WTC11 (cell line): ENCODE measurements around the gene ELK1. TPM values are rescaled to one million over a fixed set of nuclear protein-coding genes. Genes with fewer than 3 reads are reported as not detected.

Source experiments
- ATAC-seq: fragments of 200-7000 bp; cut with Tn5 transposase; 2 replicates; pipeline ENCODE4 v1.10.0; 2021; ENCODE audit warnings: mild to moderate bottlenecking, moderate library complexity
- CTCF ChIA-PET: fragments of 300-600 bp; sonication (Branson Sonifier 250); formaldehyde crosslinking; loops from one replicate; lab custom pipeline; 2021; ENCODE audit warnings: antibody characterized with exemption; lab: Charles Lee
- POLR2A ChIA-PET: fragments of 350-600 bp; sonication (Branson Sonifier 250); formaldehyde crosslinking; loops from one replicate; lab custom pipeline; 2021; ENCODE audit warnings: antibody characterized with exemption; lab: Charles Lee
- DNase-seq: peaks from one replicate; pipeline ENCODE4 v3.0.0; 2021; ENCODE audit warnings: low spot score
- H3K27ac Mint-ChIP-seq: 2 replicates; pipeline ENCODE4 v1.8.0; 2021; ENCODE audit warnings: mixed read lengths
- H3K27me3 Mint-ChIP-seq: 2 replicates; pipeline ENCODE4 v1.8.0; 2021; ENCODE audit warnings: low read depth, mild to moderate bottlenecking, moderate library complexity, mixed read lengths
- H3K36me3 Mint-ChIP-seq: 2 replicates; pipeline ENCODE4 v1.8.0; 2021; ENCODE audit warnings: mixed read lengths
- H3K4me1 Mint-ChIP-seq: 2 replicates; pipeline ENCODE4 v1.8.0; 2022; ENCODE audit warnings: mixed read lengths
- H3K4me3 Mint-ChIP-seq: 2 replicates; pipeline ENCODE4 v1.8.0; 2021; ENCODE audit warnings: mild to moderate bottlenecking, moderate library complexity, mixed read lengths
- H3K9me3 Mint-ChIP-seq: 2 replicates; pipeline ENCODE4 v1.8.0; 2021; ENCODE audit warnings: mixed read lengths
- AR ChIP-seq: fragments of 250-450 bp; sonication (Bioruptor Pico); IDR thresholded peaks from 2 replicates; pipeline ENCODE4 v1.9.0; 2021; ENCODE audit warnings: mild to moderate bottlenecking
- FOXK1 ChIP-seq: sonication (generic); formaldehyde crosslinking; IDR thresholded peaks from 2 replicates; pipeline ENCODE4 v1.8.0; 2022; ENCODE audit warnings: mild to moderate bottlenecking, moderate library complexity, missing genetic modification reagents
- FOXP1 ChIP-seq: sonication (generic); formaldehyde crosslinking; IDR thresholded peaks from 2 replicates; pipeline ENCODE4 v1.8.0; 2022; ENCODE audit warnings: missing genetic modification reagents, mild to moderate bottlenecking, moderate library complexity, borderline replicate concordance
- ZNF219 ChIP-seq: sonication (generic); formaldehyde crosslinking; IDR thresholded peaks from 2 replicates; pipeline ENCODE4 v1.8.0; 2023; ENCODE audit warnings: missing genetic modification reagents, mild to moderate bottlenecking, borderline replicate concordance
- ZNF281 ChIP-seq: sonication (generic); formaldehyde crosslinking; IDR thresholded peaks from 2 replicates; pipeline ENCODE4 v1.8.0; 2023; ENCODE audit warnings: mild to moderate bottlenecking, missing genetic modification reagents
- total RNA-seq: library from RNA; stranded (reverse); gene quantifications from 3 replicates; pipeline ENCODE4 v1.2.3, GENCODE V29; 2021
- TF ChIP-seq, protein P1 (sequence below): fragments of 250-450 bp; sonication (Bioruptor Pico); IDR thresholded peaks from 2 replicates; pipeline ENCODE4 v1.9.0; 2021; ENCODE audit warnings: mild to moderate bottlenecking, borderline replicate concordance
- TF ChIP-seq, protein P2 (sequence below): fragments of 250-450 bp; sonication (Bioruptor Pico); IDR thresholded peaks from 2 replicates; pipeline ENCODE4 v1.9.0; 2021; ENCODE audit warnings: moderate library complexity, mild to moderate bottlenecking, inconsistent platforms, borderline replicate concordance
- TF ChIP-seq, protein P3 (sequence below): sonication (generic); formaldehyde crosslinking; IDR thresholded peaks from 2 replicates; pipeline ENCODE4 v1.8.0; 2023; ENCODE audit warnings: missing genetic modification reagents, mild to moderate bottlenecking, borderline replicate concordance
- TF ChIP-seq, protein P4 (sequence below): sonication (generic); formaldehyde crosslinking; IDR thresholded peaks from 2 replicates; pipeline ENCODE4 v1.8.1; 2023; ENCODE audit warnings: mild to moderate bottlenecking, missing genetic modification reagents, moderate library complexity

ELK1 gene
- total RNA-seq, 1 experiment from 2014 or later, result 35.8 TPM

- CTCF ChIA-PET, result interaction anchor here (1.2 to 1.4 kb wide), 2 partner anchors 21 to 29 kb away, joined by 3 to 4 read pairs; no protein-coding TSS in a partner anchor
- Mint-ChIP-seq H3K4me3 (peak overlapping the region; percentile 48), H3K36me3 (peaks cover 45% of the 10 kb centered on the region)
- TF ChIP-seq AR, result no peak
- TF ChIP-seq, protein P1, sequence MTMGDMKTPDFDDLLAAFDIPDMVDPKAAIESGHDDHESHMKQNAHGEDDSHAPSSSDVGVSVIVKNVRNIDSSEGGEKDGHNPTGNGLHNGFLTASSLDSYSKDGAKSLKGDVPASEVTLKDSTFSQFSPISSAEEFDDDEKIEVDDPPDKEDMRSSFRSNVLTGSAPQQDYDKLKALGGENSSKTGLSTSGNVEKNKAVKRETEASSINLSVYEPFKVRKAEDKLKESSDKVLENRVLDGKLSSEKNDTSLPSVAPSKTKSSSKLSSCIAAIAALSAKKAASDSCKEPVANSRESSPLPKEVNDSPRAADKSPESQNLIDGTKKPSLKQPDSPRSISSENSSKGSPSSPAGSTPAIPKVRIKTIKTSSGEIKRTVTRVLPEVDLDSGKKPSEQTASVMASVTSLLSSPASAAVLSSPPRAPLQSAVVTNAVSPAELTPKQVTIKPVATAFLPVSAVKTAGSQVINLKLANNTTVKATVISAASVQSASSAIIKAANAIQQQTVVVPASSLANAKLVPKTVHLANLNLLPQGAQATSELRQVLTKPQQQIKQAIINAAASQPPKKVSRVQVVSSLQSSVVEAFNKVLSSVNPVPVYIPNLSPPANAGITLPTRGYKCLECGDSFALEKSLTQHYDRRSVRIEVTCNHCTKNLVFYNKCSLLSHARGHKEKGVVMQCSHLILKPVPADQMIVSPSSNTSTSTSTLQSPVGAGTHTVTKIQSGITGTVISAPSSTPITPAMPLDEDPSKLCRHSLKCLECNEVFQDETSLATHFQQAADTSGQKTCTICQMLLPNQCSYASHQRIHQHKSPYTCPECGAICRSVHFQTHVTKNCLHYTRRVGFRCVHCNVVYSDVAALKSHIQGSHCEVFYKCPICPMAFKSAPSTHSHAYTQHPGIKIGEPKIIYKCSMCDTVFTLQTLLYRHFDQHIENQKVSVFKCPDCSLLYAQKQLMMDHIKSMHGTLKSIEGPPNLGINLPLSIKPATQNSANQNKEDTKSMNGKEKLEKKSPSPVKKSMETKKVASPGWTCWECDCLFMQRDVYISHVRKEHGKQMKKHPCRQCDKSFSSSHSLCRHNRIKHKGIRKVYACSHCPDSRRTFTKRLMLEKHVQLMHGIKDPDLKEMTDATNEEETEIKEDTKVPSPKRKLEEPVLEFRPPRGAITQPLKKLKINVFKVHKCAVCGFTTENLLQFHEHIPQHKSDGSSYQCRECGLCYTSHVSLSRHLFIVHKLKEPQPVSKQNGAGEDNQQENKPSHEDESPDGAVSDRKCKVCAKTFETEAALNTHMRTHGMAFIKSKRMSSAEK (CRISPR knock-in tag), result no peak
- no peak for TF ChIP-seq ZNF219 (CRISPR knock-in tag)
- TF ChIP-seq, protein P2, sequence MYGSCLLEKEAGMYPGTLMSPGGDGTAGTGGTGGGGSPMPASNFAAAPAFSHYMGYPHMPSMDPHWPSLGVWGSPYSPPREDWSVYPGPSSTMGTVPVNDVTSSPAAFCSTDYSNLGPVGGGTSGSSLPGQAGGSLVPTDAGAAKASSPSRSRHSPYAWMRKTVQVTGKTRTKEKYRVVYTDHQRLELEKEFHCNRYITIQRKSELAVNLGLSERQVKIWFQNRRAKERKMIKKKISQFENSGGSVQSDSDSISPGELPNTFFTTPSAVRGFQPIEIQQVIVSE (CRISPR knock-in tag), result no peak
- TF ChIP-seq, protein P3, sequence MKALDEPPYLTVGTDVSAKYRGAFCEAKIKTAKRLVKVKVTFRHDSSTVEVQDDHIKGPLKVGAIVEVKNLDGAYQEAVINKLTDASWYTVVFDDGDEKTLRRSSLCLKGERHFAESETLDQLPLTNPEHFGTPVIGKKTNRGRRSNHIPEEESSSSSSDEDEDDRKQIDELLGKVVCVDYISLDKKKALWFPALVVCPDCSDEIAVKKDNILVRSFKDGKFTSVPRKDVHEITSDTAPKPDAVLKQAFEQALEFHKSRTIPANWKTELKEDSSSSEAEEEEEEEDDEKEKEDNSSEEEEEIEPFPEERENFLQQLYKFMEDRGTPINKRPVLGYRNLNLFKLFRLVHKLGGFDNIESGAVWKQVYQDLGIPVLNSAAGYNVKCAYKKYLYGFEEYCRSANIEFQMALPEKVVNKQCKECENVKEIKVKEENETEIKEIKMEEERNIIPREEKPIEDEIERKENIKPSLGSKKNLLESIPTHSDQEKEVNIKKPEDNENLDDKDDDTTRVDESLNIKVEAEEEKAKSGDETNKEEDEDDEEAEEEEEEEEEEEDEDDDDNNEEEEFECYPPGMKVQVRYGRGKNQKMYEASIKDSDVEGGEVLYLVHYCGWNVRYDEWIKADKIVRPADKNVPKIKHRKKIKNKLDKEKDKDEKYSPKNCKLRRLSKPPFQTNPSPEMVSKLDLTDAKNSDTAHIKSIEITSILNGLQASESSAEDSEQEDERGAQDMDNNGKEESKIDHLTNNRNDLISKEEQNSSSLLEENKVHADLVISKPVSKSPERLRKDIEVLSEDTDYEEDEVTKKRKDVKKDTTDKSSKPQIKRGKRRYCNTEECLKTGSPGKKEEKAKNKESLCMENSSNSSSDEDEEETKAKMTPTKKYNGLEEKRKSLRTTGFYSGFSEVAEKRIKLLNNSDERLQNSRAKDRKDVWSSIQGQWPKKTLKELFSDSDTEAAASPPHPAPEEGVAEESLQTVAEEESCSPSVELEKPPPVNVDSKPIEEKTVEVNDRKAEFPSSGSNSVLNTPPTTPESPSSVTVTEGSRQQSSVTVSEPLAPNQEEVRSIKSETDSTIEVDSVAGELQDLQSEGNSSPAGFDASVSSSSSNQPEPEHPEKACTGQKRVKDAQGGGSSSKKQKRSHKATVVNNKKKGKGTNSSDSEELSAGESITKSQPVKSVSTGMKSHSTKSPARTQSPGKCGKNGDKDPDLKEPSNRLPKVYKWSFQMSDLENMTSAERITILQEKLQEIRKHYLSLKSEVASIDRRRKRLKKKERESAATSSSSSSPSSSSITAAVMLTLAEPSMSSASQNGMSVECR (CRISPR knock-in tag), result no peak
- no peak for TF ChIP-seq FOXK1 (CRISPR knock-in tag)
- TF ChIP-seq, protein P4, sequence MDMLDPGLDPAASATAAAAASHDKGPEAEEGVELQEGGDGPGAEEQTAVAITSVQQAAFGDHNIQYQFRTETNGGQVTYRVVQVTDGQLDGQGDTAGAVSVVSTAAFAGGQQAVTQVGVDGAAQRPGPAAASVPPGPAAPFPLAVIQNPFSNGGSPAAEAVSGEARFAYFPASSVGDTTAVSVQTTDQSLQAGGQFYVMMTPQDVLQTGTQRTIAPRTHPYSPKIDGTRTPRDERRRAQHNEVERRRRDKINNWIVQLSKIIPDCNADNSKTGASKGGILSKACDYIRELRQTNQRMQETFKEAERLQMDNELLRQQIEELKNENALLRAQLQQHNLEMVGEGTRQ, result no peak
- TF ChIP-seq, all 79 proteins: peak for 0
- Mint-ChIP-seq H3K27me3 (no peaks in the 10 kb centered on the region; the same call in 1 of the 2 replicates), H3K4me1 (0 out of 2 replicates have a peak, but pooled peaks cover 2% of the 10 kb centered on the region), H3K27ac (no peak overlapping the region), H3K9me3 (peaks cover 12% of the 10 kb centered on the region)
- POLR2A ChIA-PET, result no interaction called here
- ATAC-seq (peak; percentile 98), DNase-seq (peak; percentile 70)
These were observed 12.7 kb downstream of the ELK1 start for GRCh38 chrX:47637546-47638195.

GRCh38 chrX:47634871-47635575 lies 15.3 kb downstream of the ELK1 start:
- DNase-seq, result no peak
- Mint-ChIP-seq H3K9me3 (peaks cover 6% of the 10 kb centered on the region), H3K4me3 (no peak overlapping the region), H3K27ac (no peak overlapping the region), H3K27me3 (no peaks in the 10 kb centered on the region; the same call in 1 of the 2 replicates), H3K36me3 (peaks cover 25% of the 10 kb centered on the region), H3K4me1 (peaks cover 5% of the 10 kb centered on the region)
- no peak for ATAC-seq
- POLR2A ChIA-PET, result no interaction called here
- CTCF ChIA-PET, result no interaction called here
- TF ChIP-seq, protein P1 (CRISPR knock-in tag), result no peak
- TF ChIP-seq FOXP1, result no peak
- TF ChIP-seq ZNF281 (CRISPR knock-in tag), result no peak
